ENCODE measurements around the gene TSPAN9.

DNA sequence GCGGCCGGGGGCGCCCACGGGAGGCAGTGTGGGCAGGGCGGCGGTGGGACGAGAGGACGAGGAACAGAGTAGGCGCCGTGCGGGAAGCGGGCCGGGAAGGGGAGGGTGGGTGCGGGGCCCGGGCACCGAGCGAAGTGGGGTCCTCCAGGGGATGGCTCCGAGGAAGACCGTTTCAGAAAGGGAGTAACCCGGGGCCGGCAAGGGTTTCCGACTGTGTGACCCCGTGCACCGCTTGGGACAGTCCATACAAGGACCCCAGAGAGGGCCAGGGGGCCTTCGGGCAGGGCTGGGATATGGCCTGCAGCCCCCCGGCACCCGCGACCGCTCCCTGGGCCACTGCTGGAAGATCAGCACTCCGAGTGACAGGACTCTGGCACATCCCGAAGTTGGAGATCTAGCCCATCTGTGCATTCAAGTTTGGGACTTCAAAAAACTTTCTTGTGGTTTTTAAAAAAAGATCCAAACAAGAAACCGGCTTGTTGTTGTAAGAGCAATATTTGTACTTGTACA, 448 bp downstream of the TSPAN9 start:
- TF ChIP-seq, protein P1, sequence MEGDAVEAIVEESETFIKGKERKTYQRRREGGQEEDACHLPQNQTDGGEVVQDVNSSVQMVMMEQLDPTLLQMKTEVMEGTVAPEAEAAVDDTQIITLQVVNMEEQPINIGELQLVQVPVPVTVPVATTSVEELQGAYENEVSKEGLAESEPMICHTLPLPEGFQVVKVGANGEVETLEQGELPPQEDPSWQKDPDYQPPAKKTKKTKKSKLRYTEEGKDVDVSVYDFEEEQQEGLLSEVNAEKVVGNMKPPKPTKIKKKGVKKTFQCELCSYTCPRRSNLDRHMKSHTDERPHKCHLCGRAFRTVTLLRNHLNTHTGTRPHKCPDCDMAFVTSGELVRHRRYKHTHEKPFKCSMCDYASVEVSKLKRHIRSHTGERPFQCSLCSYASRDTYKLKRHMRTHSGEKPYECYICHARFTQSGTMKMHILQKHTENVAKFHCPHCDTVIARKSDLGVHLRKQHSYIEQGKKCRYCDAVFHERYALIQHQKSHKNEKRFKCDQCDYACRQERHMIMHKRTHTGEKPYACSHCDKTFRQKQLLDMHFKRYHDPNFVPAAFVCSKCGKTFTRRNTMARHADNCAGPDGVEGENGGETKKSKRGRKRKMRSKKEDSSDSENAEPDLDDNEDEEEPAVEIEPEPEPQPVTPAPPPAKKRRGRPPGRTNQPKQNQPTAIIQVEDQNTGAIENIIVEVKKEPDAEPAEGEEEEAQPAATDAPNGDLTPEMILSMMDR (IDR thresholded peaks at IDR 0.05): no peak
- TF ChIP-seq POLR2AphosphoS5 (IDR thresholded peaks at IDR 0.05) (no peak), POLR2A (IDR thresholded peaks at IDR 0.05) (no peak)
